Measurements from ENCODE around the gene MAPK4. TPM values are rescaled to one million over a fixed set of nuclear protein-coding genes. Genes with fewer than 3 reads are reported as not detected.

MAPK4 gene
- total RNA-seq, 2 donors from 2014 or later = not detected

- H3K9me3 Mint-ChIP-seq = no peaks in the 10 kb centered on the region
- H3K27me3 Mint-ChIP-seq = peaks cover 18% of the 10 kb centered on the region
- H3K36me3 Mint-ChIP-seq (ENCODE audit: low read depth) = no peaks in the 10 kb centered on the region
- no peak overlapping the region for H3K4me3 Mint-ChIP-seq
- no peak for ATAC-seq (replicated peaks)
- H3K27ac Mint-ChIP-seq = no peak overlapping the region
- no peaks in the 10 kb centered on the region for H3K4me1 Mint-ChIP-seq
Measured at GRCh38 chr18:50642439-50642838, 82.6 kb downstream of the MAPK4 start.

GRCh38 chr18:50644146-50644545 is 84.3 kb downstream of the MAPK4 start:
- Mint-ChIP-seq H3K27me3 (peaks cover 18% of the 10 kb centered on the region), H3K27ac (no peak overlapping the region), H3K4me1 (no peaks in the 10 kb centered on the region), H3K9me3 (no peaks in the 10 kb centered on the region), H3K36me3 (ENCODE audit: low read depth) (no peaks in the 10 kb centered on the region), H3K4me3 (no peak overlapping the region)
- ATAC-seq (replicated peaks) = no peak

DNA sequence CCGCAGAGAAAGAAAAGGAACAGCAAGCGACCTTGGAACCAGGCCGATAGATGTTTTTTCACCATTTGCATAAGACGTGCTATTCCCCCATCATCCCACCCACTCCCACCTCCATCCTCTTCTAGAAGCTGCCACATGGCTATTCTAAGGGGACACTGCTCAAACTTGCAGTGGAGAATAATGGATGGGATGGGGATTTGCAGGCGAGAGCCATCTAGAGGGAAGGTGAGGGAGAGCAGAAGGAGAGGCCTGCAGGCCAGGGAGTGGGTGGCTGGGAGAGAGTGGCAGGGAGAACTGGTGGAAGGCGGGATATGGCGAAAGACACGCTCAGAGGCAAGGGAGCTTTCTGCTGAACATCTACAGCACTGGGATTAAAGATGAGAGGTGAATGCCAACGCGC is 84.9 kb downstream of the MAPK4 start:
- H3K27me3 Mint-ChIP-seq = peaks cover 17% of the 10 kb centered on the region
- no peaks in the 10 kb centered on the region for H3K9me3 Mint-ChIP-seq
- no peak overlapping the region for H3K27ac Mint-ChIP-seq
- H3K36me3 Mint-ChIP-seq (ENCODE audit: low read depth) = no peaks in the 10 kb centered on the region
- no peak for ATAC-seq (replicated peaks)
- H3K4me1 Mint-ChIP-seq = no peaks in the 10 kb centered on the region
- no peak overlapping the region for H3K4me3 Mint-ChIP-seq

- Mint-ChIP-seq H3K4me3 (no peak overlapping the region), H3K27ac (no peak overlapping the region), H3K27me3 (peaks cover 15% of the 10 kb centered on the region), H3K9me3 (no peaks in the 10 kb centered on the region), H3K36me3 (ENCODE audit: low read depth) (no peaks in the 10 kb centered on the region), H3K4me1 (no peaks in the 10 kb centered on the region)
- ATAC-seq (replicated peaks) = no peak
Measured at GRCh38 chr18:50647237-50647636, 87.3 kb downstream of the MAPK4 start.

GRCh38 chr18:50647792-50648191 is 87.9 kb downstream of the MAPK4 start:
- Mint-ChIP-seq H3K4me1 (no peaks in the 10 kb centered on the region), H3K27me3 (peaks cover 18% of the 10 kb centered on the region), H3K36me3 (ENCODE audit: low read depth) (no peaks in the 10 kb centered on the region), H3K4me3 (no peak overlapping the region), H3K27ac (no peak overlapping the region), H3K9me3 (no peaks in the 10 kb centered on the region)
- ATAC-seq (replicated peaks) = no peak

DNA sequence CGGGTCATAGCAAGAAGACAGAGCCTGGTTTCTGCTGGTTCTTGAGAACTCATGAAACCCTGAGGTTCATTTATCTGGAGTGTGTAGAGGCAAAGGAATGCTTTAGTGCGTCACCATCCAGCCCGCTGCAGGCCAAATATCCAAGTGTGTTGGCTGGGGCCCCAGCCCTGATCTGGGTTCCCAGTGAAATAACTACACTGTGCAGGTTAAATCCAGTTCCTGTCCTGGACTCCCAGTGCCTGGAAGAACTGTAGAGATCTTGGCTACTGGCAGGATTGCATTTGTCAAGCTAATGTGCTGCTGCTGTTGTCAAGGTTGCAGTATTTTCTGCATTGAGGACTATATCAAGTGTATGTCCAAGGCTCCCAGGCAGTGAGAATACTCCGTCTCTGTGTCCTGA is 89.9 kb downstream of the MAPK4 start:
- no peak for ATAC-seq (replicated peaks)
- no peak overlapping the region for H3K4me3 Mint-ChIP-seq
- H3K27me3 Mint-ChIP-seq = peaks cover 6% of the 10 kb centered on the region

DNA sequence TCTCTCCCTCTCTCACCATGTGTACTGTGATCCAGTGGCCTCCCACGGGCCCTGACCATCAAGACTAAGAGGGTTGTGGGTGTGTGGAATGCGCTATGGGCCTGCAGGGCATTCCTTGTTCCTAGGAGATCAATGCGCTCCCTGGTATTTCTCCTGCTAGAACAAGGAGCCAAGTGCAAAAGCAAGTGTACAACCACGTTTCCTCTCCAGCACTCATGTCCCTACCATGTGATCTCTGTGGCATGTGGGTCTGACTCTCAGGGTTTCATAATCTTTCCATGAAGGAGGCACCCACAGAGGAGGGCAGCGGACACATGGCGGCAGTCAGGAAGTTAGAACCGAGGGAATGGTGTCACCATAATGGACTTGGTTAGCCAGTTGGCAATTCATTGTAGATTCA is 91.4 kb downstream of the MAPK4 start:
- ATAC-seq (replicated peaks) = no peak
- Mint-ChIP-seq H3K9me3 (no peaks in the 10 kb centered on the region), H3K27ac (no peak overlapping the region), H3K4me1 (no peaks in the 10 kb centered on the region), H3K36me3 (ENCODE audit: low read depth) (no peaks in the 10 kb centered on the region), H3K27me3 (peaks cover 4% of the 10 kb centered on the region), H3K4me3 (no peak overlapping the region)

More for the DNA sequence above, 89.9 kb downstream of the MAPK4 start:
- Mint-ChIP-seq H3K4me1 (no peaks in the 10 kb centered on the region), H3K9me3 (no peaks in the 10 kb centered on the region), H3K27ac (no peak overlapping the region), H3K36me3 (ENCODE audit: low read depth) (no peaks in the 10 kb centered on the region)

DNA sequence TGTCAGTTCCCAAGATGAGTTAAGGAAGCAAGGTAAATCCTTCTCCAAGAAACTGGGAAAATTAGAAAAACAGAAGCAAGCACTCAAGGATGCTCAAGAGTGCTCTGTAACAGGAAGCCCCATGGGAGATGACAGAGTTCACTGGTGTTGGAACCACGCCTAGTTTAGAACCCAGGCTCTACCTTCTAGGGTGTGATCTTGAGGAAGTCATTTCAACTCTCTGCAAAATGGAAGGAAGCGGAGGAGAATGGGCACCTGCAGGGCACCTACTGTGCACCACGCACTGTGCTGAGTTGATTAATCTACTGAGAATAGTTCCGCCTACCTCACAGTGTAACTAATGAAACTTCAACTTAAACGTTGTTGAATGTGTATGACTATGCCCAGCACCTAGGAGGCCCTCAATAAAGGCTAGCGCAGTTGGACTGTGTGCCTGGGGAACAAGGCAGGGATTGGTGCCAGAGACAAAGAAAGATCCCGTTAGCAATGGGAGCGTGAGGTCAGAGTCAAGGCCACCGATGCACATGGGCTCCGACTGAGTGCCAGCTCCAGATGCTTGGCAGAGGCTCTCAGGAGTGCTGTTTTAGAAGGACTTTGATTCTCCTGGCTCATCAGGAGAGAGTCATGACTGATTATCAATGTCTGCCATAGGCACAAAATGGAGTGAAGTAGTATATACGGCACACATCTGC is 93.7 kb downstream of the MAPK4 start:
- Mint-ChIP-seq H3K9me3 (no peaks in the 10 kb centered on the region), H3K36me3 (ENCODE audit: low read depth) (no peaks in the 10 kb centered on the region), H3K4me3 (no peak overlapping the region), H3K27me3 (peaks cover 4% of the 10 kb centered on the region), H3K27ac (no peak overlapping the region), H3K4me1 (no peaks in the 10 kb centered on the region)
- ATAC-seq (replicated peaks) = no peak

- no peak for ATAC-seq (replicated peaks)
- no peaks in the 10 kb centered on the region for H3K9me3 Mint-ChIP-seq
- no peak overlapping the region for H3K4me3 Mint-ChIP-seq
- H3K27ac Mint-ChIP-seq = no peak overlapping the region
- no peaks in the 10 kb centered on the region for H3K36me3 Mint-ChIP-seq (ENCODE audit: low read depth)
- peaks cover 6% of the 10 kb centered on the region for H3K27me3 Mint-ChIP-seq
- no peaks in the 10 kb centered on the region for H3K4me1 Mint-ChIP-seq
Measured at GRCh38 chr18:50654211-50654610, 94.3 kb downstream of the MAPK4 start.

GRCh38 chr18:50654658-50655550 is 95.0 kb downstream of the MAPK4 start:
- no peaks in the 10 kb centered on the region for H3K9me3 Mint-ChIP-seq
- H3K27ac Mint-ChIP-seq = no peak overlapping the region
- H3K36me3 Mint-ChIP-seq (ENCODE audit: low read depth) = no peaks in the 10 kb centered on the region
- ATAC-seq (replicated peaks) = no peak
- H3K4me3 Mint-ChIP-seq = no peak overlapping the region
- no peaks in the 10 kb centered on the region for H3K4me1 Mint-ChIP-seq
- peaks cover 6% of the 10 kb centered on the region for H3K27me3 Mint-ChIP-seq

DNA sequence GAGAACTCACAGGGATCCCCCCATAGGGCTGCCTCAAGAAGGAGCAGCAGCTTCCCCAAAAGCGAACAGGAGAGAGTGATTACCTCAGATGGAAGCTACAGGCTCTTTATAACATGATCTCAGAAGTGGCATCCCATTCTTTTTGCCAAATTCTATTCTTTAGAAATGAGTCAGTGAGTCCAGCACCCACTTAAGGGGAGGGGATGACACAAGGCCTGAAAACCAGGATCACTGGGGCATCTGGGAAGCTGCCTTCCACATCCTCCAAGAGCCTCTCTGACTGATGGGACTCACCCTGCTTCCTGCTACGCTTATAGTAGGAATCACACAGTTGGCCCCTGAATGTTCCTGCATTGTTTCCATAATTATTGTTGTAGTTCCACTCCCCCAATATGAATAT is 96.5 kb downstream of the MAPK4 start:
- H3K27ac Mint-ChIP-seq = no peak overlapping the region
- H3K27me3 Mint-ChIP-seq = peaks cover 6% of the 10 kb centered on the region
- H3K4me1 Mint-ChIP-seq = no peaks in the 10 kb centered on the region
- no peaks in the 10 kb centered on the region for H3K36me3 Mint-ChIP-seq (ENCODE audit: low read depth)
- H3K4me3 Mint-ChIP-seq = no peak overlapping the region
- H3K9me3 Mint-ChIP-seq = no peaks in the 10 kb centered on the region
- ATAC-seq (replicated peaks) = no peak

GRCh38 chr18:50656841-50657470 is 97.1 kb downstream of the MAPK4 start:
- peaks cover under 1% of the 10 kb centered on the region for H3K9me3 Mint-ChIP-seq
- H3K36me3 Mint-ChIP-seq (ENCODE audit: low read depth) = no peaks in the 10 kb centered on the region
- no peaks in the 10 kb centered on the region for H3K4me1 Mint-ChIP-seq

DNA sequence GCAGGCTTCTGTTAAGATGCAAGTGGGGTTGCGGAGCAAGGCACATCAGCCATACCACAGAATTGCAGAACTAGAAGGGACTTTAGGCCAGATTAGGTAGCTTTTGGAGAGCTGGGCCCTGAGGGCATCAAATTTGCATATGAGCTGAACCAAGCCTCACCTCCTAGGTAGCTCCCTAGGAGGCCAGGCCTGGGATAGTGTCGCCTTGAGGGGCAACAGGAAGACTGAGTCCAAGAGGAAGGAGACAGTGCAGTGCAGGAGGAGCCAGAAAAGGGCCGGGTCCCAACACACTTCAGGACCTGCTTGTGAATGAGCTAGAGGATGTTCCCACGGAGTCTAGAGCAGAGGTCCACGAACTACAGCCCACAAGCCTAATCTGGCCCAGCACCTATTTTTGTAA is 98.7 kb downstream of the MAPK4 start:
- H3K27me3 Mint-ChIP-seq = peaks cover 3% of the 10 kb centered on the region
- peaks cover 5% of the 10 kb centered on the region for H3K9me3 Mint-ChIP-seq
- no peak overlapping the region for H3K27ac Mint-ChIP-seq
- H3K36me3 Mint-ChIP-seq (ENCODE audit: low read depth) = no peaks in the 10 kb centered on the region
- H3K4me3 Mint-ChIP-seq = no peak overlapping the region
- H3K4me1 Mint-ChIP-seq = no peaks in the 10 kb centered on the region
- no peak for ATAC-seq (replicated peaks)

More at GRCh38 chr18:50656841-50657470, 97.1 kb downstream of the MAPK4 start:
- H3K4me3 Mint-ChIP-seq = no peak overlapping the region
- no peak for ATAC-seq (replicated peaks)
- no peak overlapping the region for H3K27ac Mint-ChIP-seq
- H3K27me3 Mint-ChIP-seq = peaks cover 6% of the 10 kb centered on the region

DNA sequence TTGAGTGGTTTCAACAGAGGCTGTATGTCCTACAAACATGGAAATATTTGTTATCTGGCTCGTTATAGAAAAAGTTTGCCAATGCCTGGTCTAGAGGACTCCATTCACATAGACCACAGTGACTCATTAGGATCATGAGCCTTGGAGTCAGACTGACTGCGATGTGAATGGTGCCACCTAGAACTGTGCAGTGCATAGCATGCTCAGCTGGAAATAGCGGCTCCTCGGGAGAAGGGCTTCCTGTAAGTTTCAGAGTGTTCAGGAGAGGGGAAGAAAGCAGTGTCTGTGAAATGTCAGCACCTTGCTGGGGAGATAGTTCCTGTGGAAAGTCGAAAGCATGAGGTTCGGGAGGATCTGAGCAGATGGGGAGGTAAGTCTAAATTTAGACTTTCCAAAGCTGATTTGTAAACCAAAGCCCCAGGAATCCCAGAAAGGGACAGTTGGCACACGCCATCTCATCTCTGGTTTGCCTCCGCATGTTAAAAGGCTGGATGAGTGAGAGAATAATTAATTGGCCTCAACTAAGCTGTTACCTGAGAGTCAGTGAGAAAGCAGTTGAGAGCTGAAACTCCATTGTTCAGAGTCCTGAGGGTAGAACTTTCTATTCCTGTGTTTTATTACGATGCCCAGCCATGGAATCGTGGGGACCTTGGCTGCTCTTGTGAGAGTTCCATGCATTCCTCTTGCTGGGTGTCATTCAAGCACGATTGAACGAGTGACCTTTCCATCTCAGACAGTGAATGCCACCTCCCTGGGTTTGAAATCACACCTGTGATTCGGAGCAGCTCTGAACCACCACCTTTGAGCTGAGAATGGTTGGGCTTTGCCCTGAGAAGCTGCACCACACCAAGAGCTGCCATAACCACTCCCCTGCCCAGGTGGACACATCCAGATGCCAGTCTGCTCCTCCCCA is 99.5 kb downstream of the MAPK4 start:
- Mint-ChIP-seq H3K27me3 (peaks cover 3% of the 10 kb centered on the region), H3K4me3 (no peak overlapping the region), H3K4me1 (no peaks in the 10 kb centered on the region), H3K36me3 (ENCODE audit: low read depth) (no peaks in the 10 kb centered on the region), H3K27ac (no peak overlapping the region), H3K9me3 (peaks cover 5% of the 10 kb centered on the region)
- no peak for ATAC-seq (replicated peaks)

Measured in activated T-helper 17 cell treated with anti-CD3 and anti-CD28 coated beads, Interleukin-2, amount 50 U/mL, for 72 hours (primary cell).